ENCODE measurements around the gene SDK2.
"Not testable (repeated sequence)": the region's sequence is repeated elsewhere in the genome, so short reads cannot be mapped to it uniquely, and the experiment has no call there.

The SDK2 gene

DNA sequence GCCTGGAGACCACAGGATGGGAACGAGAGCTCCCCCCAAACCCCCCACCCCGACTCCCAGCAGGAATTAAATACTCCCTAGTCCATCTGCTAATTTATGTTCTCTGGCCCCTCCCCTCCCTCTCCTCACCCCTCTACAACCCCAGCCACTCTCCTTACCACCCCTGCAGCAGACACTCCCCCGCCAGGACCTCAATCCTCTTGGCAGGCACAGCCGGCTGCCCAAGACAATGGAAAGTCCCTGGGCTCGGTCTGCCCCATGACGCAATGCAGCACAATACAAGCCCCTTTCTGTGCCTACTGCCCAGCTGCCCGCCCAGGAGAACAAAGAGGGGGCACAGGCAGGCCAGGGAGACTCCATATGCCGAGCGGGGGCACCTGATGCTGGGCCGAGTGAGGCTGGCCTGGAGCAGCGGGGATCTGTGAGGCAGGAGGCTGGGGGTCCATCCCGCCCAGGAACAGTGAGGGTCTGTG lies 302.2 kb downstream of the SDK2 start:
- DNase-seq (ENCODE audit: low read depth): no peak

DNA sequence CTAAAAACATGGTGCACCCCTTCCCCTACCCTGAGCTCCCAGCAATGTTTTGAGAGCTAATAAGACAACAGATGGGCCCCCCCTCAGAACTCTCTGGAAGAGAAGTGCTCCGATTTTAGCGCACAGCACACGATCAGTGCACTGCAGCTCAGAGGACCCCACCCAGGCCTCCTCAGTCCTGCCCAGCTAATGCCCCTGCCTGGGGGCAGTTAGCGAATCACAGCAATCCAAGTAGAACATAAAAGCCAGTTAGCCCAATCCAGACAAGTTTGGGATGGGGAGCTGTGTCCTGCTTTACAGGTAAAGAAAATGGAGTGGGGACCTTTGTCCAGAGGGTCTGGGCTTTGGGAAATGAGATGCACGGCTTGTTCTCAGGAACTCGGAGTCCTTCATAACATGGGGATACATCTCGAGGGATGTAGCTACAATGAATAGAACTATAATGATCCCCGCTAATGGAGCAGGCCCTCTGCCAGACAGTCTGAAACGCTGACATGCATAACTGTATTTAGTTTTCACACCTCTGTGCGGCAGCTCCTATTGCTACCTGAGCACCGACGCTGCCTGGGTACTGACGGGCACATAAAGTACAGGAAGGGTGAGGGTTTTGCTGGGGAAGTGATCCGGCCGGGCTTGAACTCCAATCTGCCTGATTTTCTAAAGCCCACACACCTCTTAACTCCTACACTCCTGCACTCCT lies 302.7 kb downstream of the SDK2 start:
- no peak for DNase-seq (ENCODE audit: low read depth)

DNA sequence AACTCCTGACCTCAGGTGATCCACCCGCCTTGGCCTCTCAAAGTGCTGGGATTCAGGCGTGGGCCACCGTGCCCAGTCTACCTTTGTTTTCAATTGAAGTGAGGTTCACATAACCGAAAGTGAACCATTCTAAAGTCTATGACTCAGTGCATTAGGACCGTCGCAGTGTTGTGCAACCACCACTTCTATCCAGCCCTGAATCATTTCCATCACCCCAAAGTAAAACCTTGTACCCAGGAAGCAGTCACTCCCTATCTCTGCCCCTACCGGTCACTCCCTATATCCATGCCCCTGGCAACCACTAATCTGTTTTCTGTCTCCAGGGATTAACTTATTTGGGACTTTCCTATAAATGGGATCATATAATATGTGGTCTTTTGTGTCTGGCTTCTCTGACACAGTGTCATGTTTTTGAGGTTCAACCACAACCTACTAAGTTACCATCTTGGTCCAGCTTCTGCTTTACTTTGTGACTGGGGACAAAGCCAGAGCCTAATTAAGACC lies 304.1 kb downstream of the SDK2 start:
- DNase-seq (ENCODE audit: low read depth): no peak

DNA sequence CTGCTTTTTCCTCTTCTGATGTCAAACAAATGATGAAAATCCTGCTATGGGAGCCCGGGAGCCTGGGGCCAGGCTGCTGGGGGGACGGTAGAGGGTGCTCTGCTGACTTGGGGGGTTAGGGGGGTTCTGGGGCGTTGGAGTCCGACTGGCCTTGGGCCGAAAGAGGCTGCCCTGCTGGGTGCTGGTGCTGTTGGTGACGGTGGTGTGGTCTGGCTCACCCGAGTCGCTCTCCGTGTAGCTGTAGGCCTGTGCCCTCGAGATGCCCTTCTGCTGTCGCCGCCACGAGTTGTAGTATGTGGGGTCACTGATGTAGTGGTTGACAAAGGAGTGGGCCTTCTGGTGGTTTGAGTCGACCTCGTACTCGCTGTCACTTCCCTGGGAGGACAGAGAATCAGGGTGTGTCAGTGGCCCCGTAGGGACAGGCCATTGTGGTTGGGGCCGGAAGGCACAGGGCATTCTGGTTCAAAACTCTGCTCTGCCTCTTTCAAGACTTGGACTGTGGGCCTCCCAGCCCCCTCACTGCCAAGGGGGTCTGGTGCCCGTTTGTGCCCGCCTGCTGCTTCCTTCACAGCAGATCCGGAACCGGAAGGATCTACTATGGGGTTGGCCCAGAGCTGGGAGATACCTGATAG lies 305.6 kb downstream of the SDK2 start:
- no peak for DNase-seq (ENCODE audit: low read depth)

DNA sequence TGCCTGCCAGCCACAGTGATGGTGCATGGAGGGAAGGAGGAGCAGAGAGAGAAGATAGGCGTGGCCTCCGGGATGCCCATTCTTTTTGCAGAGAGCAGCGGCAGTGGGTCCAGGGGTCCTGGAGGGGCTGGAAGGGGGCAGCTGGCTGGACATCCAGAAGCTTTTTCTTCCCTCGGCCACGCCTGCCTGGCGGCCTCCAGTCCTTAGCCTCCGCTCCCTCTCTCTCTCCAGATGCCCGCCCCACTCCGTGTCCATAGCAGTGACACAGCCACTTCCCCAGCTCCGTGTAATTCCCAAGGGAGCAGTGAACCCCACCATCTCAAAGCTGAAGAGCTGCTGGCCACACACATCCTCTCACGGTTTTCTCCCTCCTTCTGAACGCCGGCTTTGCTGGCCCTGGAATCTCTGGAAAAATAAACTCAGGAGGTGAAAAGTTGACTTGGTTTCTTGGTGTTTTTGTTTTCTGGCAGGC lies 306.2 kb downstream of the SDK2 start:
- no peak for DNase-seq (ENCODE audit: low read depth)

DNA sequence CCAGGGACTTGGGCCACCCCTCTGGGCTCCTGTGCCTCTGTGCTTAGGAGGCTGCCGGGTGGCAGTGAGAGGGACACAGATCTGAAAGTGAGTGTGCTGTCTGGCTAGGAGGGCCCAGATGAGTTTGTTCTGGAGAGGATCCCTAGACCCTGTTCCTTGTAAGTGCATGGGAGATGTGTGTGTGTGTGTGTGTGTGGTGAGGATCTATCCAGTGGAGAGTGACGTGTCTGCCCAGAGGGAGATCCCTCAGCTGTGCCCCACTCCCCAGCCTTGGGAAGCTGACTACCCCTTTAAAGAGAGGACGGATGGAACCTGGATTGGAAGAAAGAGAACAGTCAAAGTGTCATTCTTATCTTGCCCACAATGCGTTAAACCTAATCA lies 306.9 kb downstream of the SDK2 start:
- DNase-seq (ENCODE audit: low read depth): no peak

DNA sequence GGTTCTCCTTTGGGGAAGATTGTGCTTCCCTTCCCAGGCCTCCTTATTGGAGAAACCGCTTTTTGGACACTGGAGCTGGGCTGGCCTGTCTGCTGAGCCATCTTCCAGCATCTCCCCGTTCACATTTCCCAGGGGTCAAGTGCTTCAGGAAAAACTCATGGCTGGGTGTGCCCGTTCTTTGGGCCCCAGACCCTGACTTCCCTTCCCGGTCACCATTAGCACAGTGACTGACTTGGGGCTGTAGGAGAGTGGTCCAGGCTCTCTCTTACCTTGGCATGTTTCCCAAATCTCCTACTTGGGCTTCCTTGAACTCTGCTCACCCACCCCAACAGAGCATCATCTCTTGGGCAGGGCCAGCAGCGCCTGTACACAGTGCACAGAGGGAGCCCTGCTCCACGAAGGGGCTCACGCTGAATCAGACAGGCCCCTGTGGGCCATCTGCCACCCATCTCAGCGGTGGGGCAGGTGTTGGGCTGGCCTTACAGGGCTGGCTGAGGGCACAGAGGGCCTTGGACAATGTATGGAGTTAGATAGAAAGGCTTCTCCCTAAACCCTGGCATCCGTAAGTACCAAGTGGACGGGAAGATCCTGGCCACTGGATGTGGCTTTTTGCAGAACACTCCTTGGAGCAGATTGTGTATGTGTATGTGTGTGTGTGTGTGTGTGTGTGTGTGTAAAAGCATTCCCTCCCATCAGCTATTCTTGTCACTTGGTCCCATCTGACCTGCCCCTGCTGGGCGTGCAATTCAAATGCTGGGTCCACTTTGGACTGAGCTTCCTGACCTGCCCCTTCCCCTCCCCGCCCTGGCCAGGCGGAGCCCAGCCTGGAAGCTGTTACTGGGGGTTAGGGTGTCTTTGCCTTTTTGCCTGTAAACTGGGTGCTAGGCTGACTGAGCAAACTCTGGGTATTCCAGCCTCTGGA lies 307.6 kb downstream of the SDK2 start:
- DNase-seq (ENCODE audit: low read depth): no peak

DNA sequence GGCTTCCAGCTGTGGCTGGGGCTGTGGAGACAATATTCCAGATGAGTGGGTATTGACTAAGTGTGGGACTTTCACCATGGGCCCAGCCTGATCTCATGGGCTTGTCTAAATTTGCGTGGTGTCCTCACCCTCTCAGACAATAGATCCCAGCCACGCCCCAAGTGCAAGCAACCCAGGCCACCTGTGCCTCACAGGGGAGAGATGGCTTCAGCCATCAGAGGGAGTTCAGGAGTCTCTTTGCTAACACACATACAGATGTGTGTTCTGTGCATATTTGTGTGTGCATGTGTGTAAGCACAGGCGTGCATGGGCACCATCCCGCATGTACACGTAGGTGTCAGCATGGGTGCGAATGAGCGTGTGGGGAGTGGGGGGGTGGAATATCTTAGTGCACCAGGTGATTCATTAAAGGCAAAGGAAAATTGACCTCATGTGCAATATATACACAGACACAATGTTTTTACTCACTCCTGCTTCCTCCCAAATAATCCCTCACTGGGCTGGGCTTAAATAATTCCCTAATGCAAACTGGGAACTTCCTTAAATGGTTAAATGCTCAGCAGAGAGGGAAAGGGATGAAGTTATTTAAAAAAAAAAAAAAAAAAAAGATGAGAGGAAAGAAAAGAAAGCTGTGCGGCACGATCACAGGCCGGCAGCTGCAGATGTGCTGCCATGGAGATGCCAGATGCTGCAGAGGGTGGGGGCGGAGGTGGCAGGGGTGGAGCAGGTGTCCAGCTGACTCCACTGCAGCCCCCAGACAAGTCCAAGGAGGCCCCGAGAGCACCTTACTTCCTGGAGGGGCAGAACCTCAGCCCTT lies 308.4 kb downstream of the SDK2 start:
- no peak for DNase-seq (ENCODE audit: low read depth)

DNA sequence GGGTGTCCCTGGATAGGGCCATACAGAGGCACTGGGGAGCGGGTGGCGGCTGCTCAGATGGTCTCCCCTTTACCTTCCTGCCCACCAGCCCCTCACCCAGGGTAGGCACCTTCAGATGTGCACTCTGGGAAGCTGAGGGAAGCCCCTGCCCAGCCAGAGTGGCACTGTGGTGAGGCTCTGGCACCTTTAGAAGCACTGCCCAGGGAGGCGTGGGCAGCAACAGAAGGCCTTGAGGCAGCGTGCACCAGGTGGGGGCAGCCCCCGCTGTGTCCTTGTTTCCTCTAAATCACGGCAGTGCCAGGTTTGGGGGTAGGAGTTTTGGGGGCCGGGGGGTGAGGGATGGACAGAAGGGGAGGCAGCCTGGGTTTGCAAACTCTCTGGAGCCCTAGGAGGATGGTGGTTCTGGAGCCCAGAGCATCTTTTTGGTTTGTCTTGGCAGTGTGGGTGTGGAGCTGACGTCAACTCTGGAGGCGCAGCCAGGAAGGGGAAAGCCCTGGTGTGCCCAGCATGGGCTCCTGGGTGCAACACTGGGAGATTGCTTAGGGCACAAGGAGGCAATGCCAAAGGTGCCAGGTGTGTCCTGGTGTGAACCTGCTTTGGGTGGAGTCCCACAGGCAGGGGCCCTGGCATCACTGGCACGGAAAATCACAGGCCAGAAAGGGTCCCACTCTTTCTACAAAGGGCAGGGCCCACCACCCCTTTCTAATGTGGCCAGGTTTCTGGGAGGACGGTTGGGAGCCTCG lies 309.3 kb downstream of the SDK2 start:
- DNase-seq (ENCODE audit: low read depth): no peak

DNA sequence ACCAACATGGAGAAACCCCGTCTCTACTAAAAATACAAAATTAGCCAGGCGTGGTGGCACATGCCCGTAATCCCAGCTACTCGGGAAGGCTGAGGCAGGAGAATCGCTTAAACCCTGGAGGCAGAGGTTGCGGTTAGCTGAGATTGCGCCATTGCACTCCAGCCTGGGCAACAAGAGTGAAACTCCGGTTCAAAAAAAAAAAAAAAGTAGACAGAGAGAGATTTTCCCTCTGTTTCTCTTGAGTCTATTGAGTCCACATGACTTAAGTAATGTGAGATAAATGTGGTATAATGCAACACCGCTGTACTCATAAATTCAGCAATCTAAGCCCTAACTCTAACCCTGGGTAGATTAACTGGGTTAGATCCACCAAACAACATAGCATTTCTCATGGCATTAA lies 310.8 kb downstream of the SDK2 start:
- DNase-seq (ENCODE audit: low read depth): not testable (repeated sequence)

DNA sequence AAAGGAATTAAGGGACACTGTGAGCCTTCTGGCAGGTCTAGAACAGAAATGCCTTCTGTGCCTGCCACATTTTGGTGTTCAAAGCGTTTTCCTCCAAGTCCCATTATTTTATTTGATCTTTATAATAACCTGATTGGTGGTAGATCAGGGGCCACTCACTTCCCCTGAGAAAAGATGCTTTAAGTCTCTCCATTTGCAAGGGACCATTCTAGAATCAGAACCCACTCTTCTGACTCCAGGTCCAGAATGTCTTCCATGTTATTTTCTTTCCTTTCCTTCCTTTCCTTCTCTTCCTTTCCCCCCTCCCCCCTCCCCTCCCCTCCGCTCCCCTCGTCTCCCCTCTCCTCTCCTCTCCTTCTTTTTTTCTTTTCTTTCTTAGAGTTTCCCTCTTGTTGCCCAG lies 313.2 kb downstream of the SDK2 start:
- no peak for DNase-seq (ENCODE audit: low read depth)

DNA sequence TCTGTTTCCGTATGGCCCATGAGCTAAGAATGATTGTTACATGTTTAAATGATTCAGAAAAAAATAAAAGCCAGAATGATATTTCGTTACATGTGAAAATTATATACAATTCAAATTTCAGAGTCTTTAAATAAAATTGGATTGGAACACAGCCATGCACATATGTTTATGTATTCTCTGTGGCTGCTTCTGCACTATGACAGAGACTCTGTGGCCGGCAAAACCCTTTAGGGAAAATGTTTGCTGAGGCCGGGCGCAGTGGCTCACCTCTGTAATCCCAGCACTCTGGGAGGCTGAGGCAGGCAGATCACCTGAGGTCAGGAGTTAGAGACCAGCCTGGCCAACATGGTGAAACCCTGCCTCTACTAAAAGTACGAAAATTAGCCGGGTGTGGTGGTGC lies 316.6 kb downstream of the SDK2 start:
- no peak for DNase-seq (ENCODE audit: low read depth)

DNA sequence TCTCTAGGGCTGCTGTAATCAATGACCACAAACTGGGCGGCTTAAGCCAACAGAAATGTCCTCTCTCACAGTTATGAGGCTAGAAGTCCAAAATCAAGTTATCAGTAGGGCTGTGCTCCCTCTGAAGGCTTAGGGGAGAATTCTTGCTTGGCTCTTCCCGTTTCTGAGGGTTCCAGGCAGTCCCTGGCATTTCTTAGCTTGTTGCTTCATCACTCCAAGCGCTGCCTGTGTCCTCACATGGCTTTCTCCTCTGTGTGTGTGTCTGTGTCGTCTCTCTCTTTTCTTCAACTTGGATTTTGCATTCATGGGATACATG lies 318.8 kb downstream of the SDK2 start:
- DNase-seq (ENCODE audit: low read depth): no peak

DNA sequence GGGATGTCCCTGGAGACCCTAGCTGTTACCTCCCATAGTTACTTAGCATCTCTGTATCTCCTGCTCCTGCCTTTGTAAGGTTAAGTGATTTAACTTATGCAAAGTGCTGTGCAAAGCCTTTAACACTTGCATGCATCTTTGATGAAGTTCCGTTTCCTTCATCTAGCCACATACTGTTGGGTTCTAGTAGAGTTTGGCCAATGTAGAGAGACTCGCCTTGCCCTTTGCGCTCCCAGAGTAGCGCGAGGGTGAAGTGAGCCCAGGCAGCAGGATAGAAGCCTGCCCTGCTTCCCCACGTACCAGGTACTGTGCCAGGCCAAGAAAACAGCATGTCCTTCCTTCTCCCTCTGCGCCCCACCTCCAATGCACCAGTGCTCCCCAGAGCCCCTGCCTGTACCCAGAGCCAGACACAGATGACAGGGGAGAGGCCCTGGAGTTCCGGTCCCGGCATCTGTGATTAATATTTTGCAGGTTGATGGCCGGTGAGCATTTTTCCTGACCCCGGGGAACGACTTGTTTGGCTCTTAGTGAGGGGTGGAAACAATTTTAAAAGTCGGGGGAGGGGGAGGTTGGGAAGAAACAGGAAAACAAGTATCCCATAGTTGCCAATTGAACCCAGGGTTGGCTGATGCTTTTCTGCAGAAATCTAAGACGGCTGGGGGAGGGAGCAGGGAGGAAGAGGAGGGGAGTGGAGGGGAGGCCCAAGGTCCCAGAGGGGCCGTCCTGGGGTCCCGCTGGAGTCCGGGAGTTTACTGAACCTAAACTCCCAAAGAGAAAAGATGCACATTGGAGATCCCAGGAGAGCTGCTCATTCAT lies 319.3 kb downstream of the SDK2 start:
- DNase-seq (ENCODE audit: low read depth): no peak

DNA sequence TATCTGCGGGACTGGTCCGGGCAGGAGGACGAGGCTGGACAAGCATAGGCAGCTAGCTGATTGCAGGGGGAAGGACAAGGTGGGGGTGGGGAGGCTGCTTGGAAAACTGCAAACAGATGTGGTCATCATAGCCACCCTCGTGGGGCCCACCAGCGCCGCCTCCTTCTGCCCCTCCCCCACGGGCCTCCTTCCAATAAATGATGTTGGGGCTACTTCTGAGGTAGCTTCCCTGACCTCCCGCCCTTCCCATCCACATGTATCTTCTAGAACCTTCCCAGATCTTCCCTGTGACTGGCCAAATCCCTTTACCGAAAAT lies 320.1 kb downstream of the SDK2 start:
- no peak for DNase-seq (ENCODE audit: low read depth)

DNA sequence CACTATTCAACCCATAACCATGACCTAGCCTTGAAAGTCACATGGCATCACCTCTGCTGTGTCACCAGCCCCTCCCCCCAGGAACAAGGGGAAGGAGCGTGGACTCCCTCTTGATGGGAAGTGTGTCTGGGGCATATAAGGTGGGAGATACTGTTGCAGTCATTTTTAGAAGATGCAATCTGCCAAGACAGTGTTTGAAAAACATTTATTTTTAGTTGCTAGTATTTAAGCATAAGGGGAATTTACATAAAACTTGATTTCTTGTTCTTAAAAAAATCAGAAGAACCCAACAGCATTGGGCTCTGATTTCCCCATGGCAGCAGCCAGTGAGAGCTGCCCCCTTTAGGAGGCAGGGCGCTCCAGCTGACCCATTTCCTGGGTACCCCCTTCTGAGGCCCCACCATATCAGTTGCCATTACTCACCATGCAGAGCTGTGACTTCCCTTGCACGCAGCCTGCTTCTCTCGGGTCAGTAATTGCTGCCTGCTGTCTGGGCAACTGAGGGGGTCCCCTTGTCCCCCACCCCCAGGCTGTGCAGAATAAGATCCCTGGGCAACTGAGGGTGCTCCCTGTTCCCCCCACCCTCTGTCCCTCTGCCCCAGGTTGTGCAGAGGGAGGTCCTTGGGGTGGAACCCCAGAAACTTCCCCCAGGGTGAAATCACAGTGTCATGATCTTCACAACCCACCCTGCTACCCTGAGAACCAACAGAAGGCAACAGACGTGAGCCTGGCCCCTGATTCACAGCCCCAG lies 320.7 kb downstream of the SDK2 start:
- no peak for DNase-seq (ENCODE audit: low read depth)

DNA sequence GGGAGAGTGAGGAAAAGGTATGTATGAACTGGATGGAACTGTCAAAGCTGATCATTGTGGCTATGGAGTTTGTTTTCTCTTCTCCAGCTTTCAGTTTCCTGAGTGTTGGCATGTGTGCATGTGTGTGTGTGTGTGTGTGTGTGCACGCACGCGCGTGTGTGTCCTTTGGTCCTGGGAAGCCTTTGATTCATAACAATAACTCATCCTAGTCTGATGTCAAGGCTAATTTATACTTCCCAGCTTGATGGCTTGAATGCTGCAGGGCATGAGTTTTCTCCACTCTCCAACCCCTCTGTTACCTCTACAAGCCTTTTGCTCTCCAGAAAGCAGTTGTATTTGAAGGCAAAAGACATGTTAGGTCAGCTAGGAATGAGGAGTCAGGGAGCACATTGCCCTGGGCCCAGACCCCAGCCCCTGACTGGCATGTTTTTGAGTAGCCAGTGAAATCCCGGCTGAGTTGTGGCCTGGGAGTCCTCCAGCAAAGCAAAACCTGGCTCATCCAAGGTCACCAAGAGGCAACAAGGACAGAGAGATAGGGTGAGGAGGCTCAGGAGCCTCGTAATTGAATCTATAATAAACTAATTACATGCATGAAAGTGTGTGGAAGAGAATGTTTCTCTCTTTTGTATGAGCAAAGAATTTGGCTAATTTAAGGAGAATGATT lies 323.5 kb downstream of the SDK2 start:
- no peak for DNase-seq (ENCODE audit: low read depth)

DNA sequence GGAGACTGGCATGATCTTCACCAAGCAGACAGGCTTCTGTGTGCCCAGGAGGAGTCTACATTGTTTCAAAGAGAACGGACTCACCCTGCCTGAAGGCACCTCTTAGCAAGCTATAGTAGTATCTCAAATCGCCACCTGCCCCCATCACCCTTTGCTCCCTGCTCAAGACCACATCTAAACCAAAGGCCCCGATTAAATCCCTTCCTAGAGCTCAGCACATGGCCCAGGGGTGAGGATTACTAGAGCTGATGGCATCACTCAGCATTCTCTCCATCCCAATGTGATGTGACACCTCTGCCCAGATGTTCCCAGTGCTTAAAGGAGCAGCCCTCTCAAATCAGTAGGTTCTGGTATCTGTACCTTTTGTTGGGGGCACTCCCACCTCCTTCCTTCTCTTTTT lies 324.5 kb downstream of the SDK2 start:
- DNase-seq (ENCODE audit: low read depth): no peak

DNA sequence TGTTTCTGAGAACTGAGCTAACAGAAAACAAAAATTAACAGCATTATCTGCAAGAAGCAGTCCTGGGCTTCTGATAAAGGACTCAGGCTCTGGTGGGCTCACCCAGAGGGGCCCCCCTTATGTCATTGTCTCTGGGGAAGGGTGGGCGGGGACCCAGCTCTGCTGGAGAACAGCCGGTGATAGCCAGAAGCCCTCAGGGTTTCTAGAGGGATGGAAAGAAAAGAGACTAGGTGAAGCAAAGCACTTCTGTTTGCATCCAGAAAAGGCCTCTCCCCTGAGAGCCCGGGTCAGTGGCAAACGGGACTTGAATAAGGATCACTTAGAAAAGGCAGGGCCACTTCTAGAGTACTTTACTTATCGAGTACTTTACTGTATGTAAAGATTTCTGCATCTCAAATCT lies 325.4 kb downstream of the SDK2 start:
- DNase-seq (ENCODE audit: low read depth): no peak
